HG02870 (cell line): ENCODE results near the gene ENG.
A peak's percentile ranks its signal among the peaks of the same experiment; 100 is the strongest.
"Not testable (repeated sequence)": the region's sequence is repeated elsewhere in the genome, so short reads cannot be mapped to it uniquely, and the experiment has no call there.

ENCODE experiments used
- ATAC-seq: cut with Tn5 transposase; IDR thresholded peaks from one replicate; pipeline ENCODE4 v1.9.1; 2021; ENCODE audit warnings: mild to moderate bottlenecking, moderate library complexity; ENCODE audit not compliant: unreplicated experiment

ENG gene

GRCh38 chr9:127796225-127796813, 58.1 kb downstream of the ENG start:
- no peak for ATAC-seq

DNA sequence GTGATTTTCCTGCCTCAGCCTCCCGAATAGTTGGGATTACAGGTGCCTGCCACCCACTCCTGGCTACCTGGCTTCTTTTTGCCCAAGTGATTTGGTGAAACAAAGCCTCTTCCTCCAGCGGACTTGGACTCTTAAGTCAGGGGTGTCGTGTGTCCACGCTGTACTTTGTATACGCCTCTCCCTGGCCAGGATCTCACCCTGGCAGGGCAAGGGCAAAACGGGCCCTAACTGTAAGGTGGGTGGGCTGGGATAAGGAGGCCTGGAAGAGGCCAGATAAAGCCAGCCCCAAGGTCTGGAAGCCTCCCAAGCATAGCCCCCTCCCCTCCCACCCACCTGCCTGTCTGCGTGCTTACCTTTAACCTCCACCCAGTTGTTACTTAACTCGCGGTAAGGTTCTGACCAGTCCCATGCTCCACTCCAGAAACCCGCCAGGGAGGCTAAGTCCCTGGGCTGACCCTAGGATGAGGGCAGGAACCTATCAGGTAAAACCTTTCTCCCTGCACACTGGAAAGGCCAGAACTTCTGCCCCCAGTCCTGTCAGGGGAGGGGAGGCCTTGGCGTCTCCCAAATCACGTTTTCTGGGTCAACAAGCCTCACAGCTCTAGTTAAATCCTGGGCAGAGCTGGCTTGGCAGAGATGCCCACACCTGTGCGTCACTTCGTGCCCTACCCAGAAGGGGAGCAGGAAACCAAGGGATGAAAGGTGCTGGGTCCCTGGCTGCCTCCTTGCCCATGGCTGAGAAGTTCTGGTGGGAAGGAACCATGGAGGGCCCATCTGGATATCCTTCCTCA, 60.3 kb downstream of the ENG start:
- ATAC-seq = no peak

- no peak for ATAC-seq
Measured at GRCh38 chr9:127793093-127793708, 61.3 kb downstream of the ENG start.

DNA sequence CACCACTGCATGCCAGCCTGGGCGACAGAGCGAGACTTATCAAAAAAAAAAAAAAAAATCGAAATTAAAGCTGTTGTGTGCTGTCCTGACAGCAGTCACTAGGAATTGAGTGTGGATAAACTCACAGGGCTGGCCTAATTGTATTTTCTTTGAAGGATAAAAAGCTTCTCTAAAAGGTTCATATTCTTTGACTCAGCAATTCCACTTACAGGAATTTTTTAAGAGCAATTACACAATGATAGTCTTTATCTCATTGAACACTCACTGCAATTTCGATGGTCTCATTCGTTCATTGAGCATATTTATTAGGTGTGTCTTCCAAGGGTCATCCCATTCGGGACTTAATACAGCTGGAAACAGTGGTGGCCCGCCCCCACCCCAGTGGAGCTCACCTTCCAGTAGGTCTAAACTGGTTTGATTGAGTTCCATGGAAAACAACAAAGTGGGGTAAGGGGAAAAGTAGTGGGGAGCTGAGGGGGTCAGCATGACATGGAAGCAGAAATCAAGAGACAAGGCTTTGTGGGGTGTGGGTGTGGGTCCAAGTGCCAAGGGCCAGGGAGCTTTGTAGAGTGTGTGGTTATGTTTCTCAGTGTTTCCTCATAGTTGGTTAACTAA, 61.9 kb downstream of the ENG start:
- ATAC-seq = no peak

GRCh38 chr9:127791085-127791484, 63.4 kb downstream of the ENG start:
- no peak for ATAC-seq

DNA sequence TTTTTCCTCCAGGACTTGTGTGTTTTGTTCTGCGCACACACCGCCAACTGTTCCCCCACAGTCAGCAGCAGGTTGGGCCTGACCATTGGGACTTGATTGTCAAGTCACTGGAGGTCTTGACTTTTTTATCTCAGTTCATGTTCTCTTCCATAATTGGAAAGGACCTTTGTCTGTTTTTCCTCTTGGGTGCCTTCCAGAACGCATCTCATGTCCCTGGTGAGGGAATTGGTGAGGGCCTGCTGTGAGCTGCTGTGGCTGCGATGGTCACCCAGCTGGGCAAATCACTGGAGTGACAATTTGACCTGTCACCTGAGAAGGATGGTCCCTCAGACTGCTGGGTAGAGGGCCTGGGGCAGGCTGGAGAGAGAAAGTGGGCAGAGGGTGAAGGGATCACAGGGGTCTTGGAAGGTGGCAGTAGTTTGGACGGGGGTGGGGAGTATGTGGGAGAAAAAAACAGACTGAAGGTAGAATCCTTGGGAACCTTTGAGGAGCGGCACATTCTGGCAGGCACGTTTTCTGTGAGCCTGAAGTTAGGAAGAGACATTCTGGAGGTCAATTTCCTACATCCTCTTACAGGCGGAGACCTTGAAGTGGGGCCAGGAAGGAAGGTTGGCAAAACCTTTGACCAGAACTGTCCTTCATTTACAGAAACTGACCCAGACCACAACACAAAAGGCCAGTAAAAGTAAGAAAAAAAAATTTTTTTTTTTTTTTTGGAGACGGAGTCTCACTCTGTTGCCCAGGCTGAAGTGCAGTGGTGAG, 64.2 kb downstream of the ENG start:
- ATAC-seq = no peak

DNA sequence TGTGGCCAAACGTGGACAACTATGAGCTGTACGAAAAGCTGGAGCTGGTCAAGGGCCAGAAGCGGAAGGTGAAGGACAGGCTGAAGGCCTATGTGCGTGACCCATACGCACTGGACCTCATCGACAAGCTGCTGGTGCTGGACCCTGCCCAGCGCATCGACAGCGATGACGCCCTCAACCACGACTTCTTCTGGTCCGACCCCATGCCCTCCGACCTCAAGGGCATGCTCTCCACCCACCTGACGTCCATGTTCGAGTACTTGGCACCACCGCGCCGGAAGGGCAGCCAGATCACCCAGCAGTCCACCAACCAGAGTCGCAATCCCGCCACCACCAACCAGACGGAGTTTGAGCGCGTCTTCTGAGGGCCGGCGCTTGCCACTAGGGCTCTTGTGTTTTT, 65.3 kb downstream of the ENG start:
- no peak for ATAC-seq

DNA sequence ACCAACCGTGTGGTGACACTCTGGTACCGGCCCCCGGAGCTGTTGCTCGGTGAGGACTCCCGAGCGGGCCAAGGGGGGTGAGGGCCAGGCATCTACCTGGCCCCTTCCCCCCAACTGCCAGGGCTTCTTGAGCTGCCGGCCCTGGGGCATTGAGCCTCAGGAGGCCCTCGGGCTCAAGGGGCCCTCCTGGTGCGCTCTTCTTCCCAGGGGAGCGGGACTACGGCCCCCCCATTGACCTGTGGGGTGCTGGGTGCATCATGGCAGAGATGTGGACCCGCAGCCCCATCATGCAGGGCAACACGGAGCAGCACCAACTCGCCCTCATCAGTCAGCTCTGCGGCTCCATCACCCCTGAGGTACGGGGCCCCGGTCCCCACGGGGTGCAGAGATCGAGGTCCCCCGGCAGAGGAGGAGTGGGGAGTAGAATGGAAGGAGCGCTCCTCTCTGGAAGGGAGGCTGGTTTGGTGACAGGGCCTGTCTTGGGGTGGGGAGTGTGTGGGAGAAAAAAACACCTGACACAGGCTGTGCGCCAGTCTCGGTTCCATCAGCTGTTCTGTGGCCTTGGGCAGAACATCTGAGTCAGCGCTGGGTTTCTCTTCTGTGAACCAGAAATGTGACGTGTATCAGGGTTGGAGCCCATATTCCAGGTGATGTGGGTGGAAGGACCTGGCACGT, 66.0 kb downstream of the ENG start:
- ATAC-seq = no peak

DNA sequence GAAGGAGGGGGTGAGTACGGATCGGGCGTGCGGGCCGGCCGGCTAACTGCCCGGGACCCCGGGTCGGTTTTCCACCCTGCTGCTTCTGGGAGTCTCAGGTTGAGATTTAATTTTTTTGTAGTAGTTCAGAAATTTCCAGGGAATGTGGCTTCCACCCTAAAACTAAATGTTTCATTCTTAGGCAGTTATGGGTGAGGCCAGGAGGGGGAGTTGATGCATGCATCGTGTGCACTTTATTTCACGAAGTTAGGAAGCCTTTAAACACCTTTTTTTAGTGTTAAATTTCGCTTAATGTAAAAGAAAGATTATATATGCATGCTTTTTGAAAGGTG, 67.7 kb downstream of the ENG start:
- no peak for ATAC-seq

GRCh38 chr9:127785933-127786772, 68.3 kb downstream of the ENG start, which contains the start of gene CDK9:
Gene CDK9, plus strand, starts transcription at chr9:127786034. Its CDS starts 115 bp downstream, at chr9:127786149.
- peak; percentile 52 for ATAC-seq

DNA sequence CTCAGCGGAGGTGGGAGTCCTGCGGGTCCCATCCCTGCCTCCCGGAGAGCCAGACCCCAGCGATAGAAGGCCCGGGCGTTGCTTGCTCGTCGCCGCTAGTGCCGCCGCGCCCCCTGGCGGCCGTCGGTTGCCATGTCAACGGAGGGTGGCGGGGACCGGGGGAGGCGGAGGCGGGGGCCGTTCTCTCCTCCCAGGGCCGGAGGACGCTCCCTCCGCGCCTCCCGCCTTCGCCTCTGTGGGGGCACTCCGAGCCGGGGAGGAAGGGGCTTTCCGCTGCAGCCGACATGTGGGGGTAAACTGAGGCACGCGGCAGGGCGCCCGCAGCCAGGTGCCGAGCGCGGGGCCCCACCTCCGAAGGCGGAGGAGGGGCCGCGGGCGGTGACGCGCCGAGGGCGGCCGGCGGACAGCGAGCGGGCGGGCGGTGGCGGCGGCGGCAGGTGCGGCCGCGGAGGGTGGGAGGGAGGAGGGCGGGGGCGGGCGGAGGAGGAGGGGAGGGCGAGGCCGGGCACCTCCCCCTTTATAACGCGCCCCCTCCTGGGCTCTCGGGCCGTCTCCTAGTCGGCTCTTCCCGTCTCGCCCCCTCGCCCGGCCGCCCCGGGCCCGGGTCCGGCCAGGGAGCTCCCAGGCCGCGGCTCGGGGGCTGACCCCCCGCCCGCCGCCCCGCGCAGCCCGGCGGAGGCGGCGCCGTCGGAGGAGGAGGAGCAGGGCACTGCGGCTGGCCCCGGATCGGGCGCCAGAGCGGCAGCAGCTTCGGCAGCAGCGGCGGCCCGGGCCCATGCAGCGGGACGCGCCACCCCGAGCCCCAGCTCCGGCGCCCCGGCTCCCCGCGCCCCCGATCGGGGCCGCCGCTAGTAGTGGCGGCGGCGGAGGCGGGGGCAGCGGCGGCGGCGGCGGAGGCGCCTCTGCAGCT, 69.2 kb downstream of the ENG start:
- peak; percentile 51 for ATAC-seq

DNA sequence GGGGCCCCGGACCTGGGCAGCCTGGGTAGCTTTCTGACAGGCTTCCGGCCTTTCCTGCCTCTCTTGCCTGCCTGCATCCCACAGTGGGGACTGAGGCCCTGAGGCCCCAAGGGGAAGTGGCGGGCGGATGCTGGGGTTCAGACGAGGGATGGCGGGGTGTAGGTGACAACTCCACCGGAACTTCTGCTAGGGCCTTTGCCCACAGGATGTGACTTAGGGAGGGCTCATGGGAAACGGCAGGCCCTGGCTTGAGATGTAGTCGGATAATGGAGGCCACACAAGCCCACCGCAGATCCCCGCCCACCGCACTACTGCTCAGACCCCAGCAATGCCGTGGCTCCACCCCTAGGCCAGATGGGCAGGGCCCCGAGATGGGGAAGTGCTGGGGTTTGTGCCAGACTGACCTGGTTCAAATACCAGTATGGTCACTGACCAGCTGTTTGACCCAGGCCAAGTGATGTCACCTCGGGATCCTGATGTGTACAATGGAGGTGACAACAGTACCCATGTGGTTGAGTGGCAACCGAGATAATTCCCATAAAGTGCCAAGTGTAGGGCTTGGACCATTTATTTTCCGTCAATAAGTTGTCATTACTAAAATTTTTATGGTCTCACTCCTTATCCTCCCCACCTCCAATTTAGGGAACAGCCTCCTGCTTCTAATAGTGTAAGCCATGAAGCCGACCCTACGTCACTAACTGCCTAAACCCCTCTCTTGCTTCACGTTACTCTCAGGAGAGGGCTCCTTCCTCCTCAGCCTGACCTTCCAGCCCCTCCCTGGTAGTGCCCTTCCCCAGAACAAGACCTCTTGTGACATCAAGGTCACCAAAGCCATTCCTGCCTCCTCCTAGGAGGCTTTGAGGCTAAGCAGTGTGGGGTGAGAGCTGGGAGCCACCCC, 71.1 kb downstream of the ENG start:
- ATAC-seq = no peak

- no peak for ATAC-seq
Measured at GRCh38 chr9:127781806-127782205, 72.7 kb downstream of the ENG start.

DNA sequence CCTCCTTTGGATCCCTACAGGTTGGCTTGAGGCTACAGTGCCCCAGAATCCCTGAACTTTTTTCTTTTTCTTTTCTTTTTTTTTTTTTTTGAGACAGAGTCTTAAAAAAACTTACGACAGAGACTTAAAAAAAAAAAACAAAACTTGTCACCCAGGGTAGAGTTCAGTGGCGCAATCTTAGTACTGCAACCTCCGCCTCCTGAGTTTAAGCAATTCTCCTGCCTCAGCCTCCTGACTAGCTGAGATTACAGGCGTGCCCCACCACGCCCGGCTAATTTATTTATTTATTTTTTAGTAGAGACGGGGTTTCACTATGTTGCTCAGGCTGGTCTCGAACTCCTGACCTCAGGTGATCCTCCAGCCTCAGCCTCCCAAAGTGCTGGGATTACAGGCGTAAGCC, 73.5 kb downstream of the ENG start:
- not testable (repeated sequence) for ATAC-seq

GRCh38 chr9:127780126-127780885, 74.2 kb downstream of the ENG start:
- ATAC-seq = no peak

GRCh38 chr9:127779136-127779981, 75.1 kb downstream of the ENG start:
- peak; percentile 46 for ATAC-seq
